Neural cell (in vitro differentiated cells): ENCODE results near the gene SUSD4. TPM values are rescaled to one million over a fixed set of nuclear protein-coding genes. Genes with fewer than 3 reads are reported as not detected.

Source experiments
- H2AFZ ChIP-seq: fragments of 200-600, 300-800 bp; sonication (generic), shearing (Covaris generic); 2 replicates; pipeline ENCODE4 v1.6.0; 2014; ENCODE audit warnings: low read depth, mild to moderate bottlenecking, antibody characterized with exemption, low read length, moderate library complexity
- H3F3A ChIP-seq: fragments of 200-600 bp; shearing (Covaris generic); 2 replicates; pipeline ENCODE4 v1.6.1; 2016; ENCODE audit warnings: mild to moderate bottlenecking, moderate library complexity, mixed read lengths, antibody characterized with exemption, low read length; ENCODE audit not compliant: insufficient read depth, poor library complexity, severe bottlenecking
- H3K27ac ChIP-seq: fragments of 200-600, 300-800 bp; sonication (generic), shearing (Covaris generic); 2 replicates; pipeline ENCODE4 v1.5.1; 2014; ENCODE audit warnings: mild to moderate bottlenecking, low read length, moderate library complexity
- H3K27me3 ChIP-seq: fragments of 300-800, 200-600 bp; sonication (generic), shearing (Covaris generic); 2 replicates; pipeline ENCODE4 v1.6.0; 2014; ENCODE audit warnings: mild to moderate bottlenecking, low read depth, low read length, moderate library complexity; ENCODE audit not compliant: insufficient read depth
- H3K36me3 ChIP-seq: fragments of 300-800, 200-600 bp; sonication (generic), shearing (Covaris generic); 2 replicates; pipeline ENCODE4 v1.5.1; 2014; ENCODE audit warnings: mild to moderate bottlenecking, antibody characterized with exemption, low read length, moderate library complexity; ENCODE audit not compliant: insufficient read depth
- H3K4me2 ChIP-seq: fragments of 300-800, 200-600 bp; sonication (generic), shearing (Covaris generic); 2 replicates; pipeline ENCODE4 v1.6.0; 2014; ENCODE audit warnings: mild to moderate bottlenecking, low read length
- H3K4me3 ChIP-seq: fragments of 300-800, 200-600 bp; sonication (generic), shearing (Covaris generic); 2 replicates; pipeline ENCODE4 v1.5.1; 2014; ENCODE audit warnings: mild to moderate bottlenecking, low read length, moderate library complexity
- H3K79me2 ChIP-seq: fragments of 200-600 bp; shearing (Covaris generic); replicated peaks from 2 replicates; pipeline ENCODE4 v1.6.0; 2014; ENCODE audit warnings: mild to moderate bottlenecking, low read length, moderate library complexity; ENCODE audit not compliant: insufficient read depth
- H3K9ac ChIP-seq: fragments of 300-800, 200-600 bp; sonication (generic), shearing (Covaris generic); 2 replicates; pipeline ENCODE4 v1.6.1; 2016; ENCODE audit warnings: mild to moderate bottlenecking, low read length, mixed read lengths
- H3K9me2 ChIP-seq: fragments of 200-600 bp; shearing (Covaris generic); 2 replicates; pipeline ENCODE4 v1.6.1; 2016; ENCODE audit warnings: mild to moderate bottlenecking, low read length, mixed read lengths; ENCODE audit not compliant: insufficient read depth
- H3K9me3 ChIP-seq: fragments of 200-600, 300-800 bp; sonication (generic), shearing (Covaris generic); 2 replicates; pipeline ENCODE4 v1.6.1; 2016; ENCODE audit warnings: mild to moderate bottlenecking, mixed run types, low read length, moderate library complexity, mixed read lengths
- H4K20me1 ChIP-seq: fragments of 200-600 bp; shearing (Covaris generic); 2 replicates; pipeline ENCODE4 v1.6.1; 2016; ENCODE audit warnings: mild to moderate bottlenecking, mixed run types; ENCODE audit not compliant: insufficient read depth
- EP300 ChIP-seq: fragments of 450-650 bp; conservative IDR thresholded peaks from 2 replicates; pipeline ENCODE4 v1.6.1; 2014; ENCODE audit warnings: antibody characterized with exemption, mild to moderate bottlenecking, moderate library complexity; ENCODE audit not compliant: poor library complexity, severe bottlenecking
- EZH2 ChIP-seq: fragments of 200-600, 300-800 bp; shearing (Covaris generic), sonication (generic); IDR thresholded peaks from 2 replicates; pipeline ENCODE4 v1.6.1; 2014; ENCODE audit warnings: antibody characterized with exemption, low read length, borderline replicate concordance, mild to moderate bottlenecking; ENCODE audit not compliant: insufficient read depth, poor library complexity, severe bottlenecking
- MXI1 ChIP-seq: fragments of 450-650 bp; conservative IDR thresholded peaks from 2 replicates; pipeline ENCODE4 v1.6.1; 2014; ENCODE audit warnings: antibody characterized with exemption, mild to moderate bottlenecking; ENCODE audit not compliant: poor library complexity, severe bottlenecking
- POLR2AphosphoS5 ChIP-seq: IDR thresholded peaks from 2 replicates; pipeline ENCODE4 v1.6.1; 2012
- RAD21 ChIP-seq: fragments of 450-650 bp; conservative IDR thresholded peaks from 2 replicates; pipeline ENCODE4 v1.6.1; 2014; ENCODE audit warnings: antibody characterized with exemption, mild to moderate bottlenecking, moderate library complexity
- SMC3 ChIP-seq: fragments of 450-650 bp; conservative IDR thresholded peaks from 2 replicates; pipeline ENCODE4 v1.6.1; 2014; ENCODE audit warnings: antibody characterized with exemption, mild to moderate bottlenecking, moderate library complexity; ENCODE audit not compliant: poor library complexity
- TAF1 ChIP-seq: IDR thresholded peaks from 2 replicates; pipeline ENCODE4 v1.6.1; 2012; ENCODE audit warnings: low read depth
- polyA plus RNA-seq: library from polyadenylated mRNA; depleted of rRNA; stranded (reverse); fragments of >200 nt; gene quantifications from 2 replicates; pipeline ENCODE4 v1.2.3, GENCODE V29; 2014
- TF ChIP-seq, protein P1 (sequence below): IDR thresholded peaks from 2 replicates; pipeline ENCODE4 v1.6.1; 2012; ENCODE audit warnings: borderline replicate concordance
- TF ChIP-seq, protein P2 (sequence below): fragments of 450-650 bp; IDR thresholded peaks from 2 replicates; pipeline ENCODE4 v1.5.1; 2014; ENCODE audit warnings: antibody characterized with exemption, mild to moderate bottlenecking, moderate library complexity; ENCODE audit not compliant: poor library complexity, severe bottlenecking

SUSD4 gene
- polyA plus RNA-seq, 1 donor from 2014 or later = 31.5 TPM

DNA sequence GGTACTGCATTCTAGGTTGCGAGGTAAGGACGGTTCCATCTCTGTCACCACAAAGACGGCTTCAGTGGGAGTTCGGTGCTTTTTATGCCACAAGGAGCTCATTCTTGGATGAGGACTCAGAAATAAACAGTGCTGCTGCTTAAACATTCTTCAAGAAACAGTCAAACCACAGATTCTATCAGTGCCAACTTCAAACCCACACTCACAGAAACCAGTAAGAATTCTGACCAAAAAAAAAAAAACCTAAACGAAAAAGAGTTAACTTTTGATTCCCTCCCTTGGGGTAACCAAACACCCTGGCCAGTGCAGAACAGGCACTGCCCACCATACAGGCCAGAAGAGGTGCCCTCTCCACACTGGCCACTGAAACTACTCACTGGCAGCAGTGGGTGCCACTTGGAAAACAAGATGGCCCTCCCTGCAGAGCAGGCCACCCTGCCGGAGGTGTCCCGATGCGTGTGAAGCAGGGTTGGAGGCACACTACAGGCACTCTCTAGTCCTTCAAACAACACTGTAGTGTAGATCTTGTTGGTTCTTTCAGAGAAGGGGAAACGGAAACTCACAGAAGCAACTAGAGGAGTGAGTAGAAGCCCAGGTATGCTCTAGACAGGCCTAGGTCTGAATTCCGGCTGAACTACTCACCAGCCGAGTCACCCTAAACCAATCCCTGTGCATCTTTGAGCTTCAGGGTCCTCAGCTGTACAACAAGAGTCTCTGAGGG is 133.7 kb downstream of the SUSD4 start:
- Histone ChIP-seq H3K9me2 (no peaks in the 10 kb centered on the region), H3K36me3 (no peaks in the 10 kb centered on the region), H3K27me3 (no peaks in the 10 kb centered on the region), H3F3A (no peaks in the 10 kb centered on the region), H2AFZ (no peak overlapping the region), H3K4me3 (no peak overlapping the region), H3K9ac (no peak overlapping the region), H4K20me1 (no peaks in the 10 kb centered on the region), H3K4me2 (no peak overlapping the region), H3K79me2 (no peaks in the 10 kb centered on the region), H3K9me3 (no peaks in the 10 kb centered on the region), H3K27ac (no peak overlapping the region)
- TF ChIP-seq, protein P1, sequence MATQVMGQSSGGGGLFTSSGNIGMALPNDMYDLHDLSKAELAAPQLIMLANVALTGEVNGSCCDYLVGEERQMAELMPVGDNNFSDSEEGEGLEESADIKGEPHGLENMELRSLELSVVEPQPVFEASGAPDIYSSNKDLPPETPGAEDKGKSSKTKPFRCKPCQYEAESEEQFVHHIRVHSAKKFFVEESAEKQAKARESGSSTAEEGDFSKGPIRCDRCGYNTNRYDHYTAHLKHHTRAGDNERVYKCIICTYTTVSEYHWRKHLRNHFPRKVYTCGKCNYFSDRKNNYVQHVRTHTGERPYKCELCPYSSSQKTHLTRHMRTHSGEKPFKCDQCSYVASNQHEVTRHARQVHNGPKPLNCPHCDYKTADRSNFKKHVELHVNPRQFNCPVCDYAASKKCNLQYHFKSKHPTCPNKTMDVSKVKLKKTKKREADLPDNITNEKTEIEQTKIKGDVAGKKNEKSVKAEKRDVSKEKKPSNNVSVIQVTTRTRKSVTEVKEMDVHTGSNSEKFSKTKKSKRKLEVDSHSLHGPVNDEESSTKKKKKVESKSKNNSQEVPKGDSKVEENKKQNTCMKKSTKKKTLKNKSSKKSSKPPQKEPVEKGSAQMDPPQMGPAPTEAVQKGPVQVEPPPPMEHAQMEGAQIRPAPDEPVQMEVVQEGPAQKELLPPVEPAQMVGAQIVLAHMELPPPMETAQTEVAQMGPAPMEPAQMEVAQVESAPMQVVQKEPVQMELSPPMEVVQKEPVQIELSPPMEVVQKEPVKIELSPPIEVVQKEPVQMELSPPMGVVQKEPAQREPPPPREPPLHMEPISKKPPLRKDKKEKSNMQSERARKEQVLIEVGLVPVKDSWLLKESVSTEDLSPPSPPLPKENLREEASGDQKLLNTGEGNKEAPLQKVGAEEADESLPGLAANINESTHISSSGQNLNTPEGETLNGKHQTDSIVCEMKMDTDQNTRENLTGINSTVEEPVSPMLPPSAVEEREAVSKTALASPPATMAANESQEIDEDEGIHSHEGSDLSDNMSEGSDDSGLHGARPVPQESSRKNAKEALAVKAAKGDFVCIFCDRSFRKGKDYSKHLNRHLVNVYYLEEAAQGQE = no peak
- TF ChIP-seq EP300 (no peak), TAF1 (no peak), RAD21 (no peak), MXI1 (no peak), EZH2 (no peak), POLR2AphosphoS5 (no peak), SMC3 (no peak)
- TF ChIP-seq, protein P2, sequence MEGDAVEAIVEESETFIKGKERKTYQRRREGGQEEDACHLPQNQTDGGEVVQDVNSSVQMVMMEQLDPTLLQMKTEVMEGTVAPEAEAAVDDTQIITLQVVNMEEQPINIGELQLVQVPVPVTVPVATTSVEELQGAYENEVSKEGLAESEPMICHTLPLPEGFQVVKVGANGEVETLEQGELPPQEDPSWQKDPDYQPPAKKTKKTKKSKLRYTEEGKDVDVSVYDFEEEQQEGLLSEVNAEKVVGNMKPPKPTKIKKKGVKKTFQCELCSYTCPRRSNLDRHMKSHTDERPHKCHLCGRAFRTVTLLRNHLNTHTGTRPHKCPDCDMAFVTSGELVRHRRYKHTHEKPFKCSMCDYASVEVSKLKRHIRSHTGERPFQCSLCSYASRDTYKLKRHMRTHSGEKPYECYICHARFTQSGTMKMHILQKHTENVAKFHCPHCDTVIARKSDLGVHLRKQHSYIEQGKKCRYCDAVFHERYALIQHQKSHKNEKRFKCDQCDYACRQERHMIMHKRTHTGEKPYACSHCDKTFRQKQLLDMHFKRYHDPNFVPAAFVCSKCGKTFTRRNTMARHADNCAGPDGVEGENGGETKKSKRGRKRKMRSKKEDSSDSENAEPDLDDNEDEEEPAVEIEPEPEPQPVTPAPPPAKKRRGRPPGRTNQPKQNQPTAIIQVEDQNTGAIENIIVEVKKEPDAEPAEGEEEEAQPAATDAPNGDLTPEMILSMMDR = no peak

DNA sequence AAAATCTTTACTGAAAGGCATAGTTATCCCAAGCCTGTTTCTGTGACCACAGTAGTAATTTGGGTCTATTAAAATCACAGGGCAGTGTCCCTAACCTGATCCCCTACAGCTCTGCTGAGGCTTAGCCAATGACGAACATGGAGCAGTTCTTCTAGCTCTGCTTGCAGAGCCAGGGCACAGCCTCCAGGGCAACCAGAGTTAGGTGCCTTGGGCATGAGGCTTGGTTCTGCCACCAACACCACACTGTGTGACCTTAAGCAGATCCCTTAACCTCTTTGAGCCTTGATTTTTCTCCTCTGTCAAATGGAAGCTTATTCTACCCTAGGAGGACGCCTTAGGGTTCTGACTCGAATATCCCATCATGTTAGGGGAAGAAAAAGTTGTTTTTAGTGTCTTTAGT is 134.2 kb downstream of the SUSD4 start:
- H3K9me2 ChIP-seq = no peaks in the 10 kb centered on the region
- H3K9ac ChIP-seq = no peak overlapping the region
- H3K9me3 ChIP-seq = no peaks in the 10 kb centered on the region
- no peak overlapping the region for H3K4me2 ChIP-seq
- H3K27ac ChIP-seq = no peak overlapping the region
- H3K79me2 ChIP-seq = no peaks in the 10 kb centered on the region
- no peaks in the 10 kb centered on the region for H3K27me3 ChIP-seq
- H2AFZ ChIP-seq = no peak overlapping the region
- H3K36me3 ChIP-seq = no peaks in the 10 kb centered on the region
- no peak overlapping the region for H3K4me3 ChIP-seq
- TF ChIP-seq EZH2 (no peak), POLR2AphosphoS5 (no peak), MXI1 (no peak), EP300 (no peak), RAD21 (no peak), SMC3 (no peak), TAF1 (no peak)
- TF ChIP-seq, protein P1 = no peak
- TF ChIP-seq, protein P2 = no peak
- H3F3A ChIP-seq = no peaks in the 10 kb centered on the region
- no peaks in the 10 kb centered on the region for H4K20me1 ChIP-seq
